Measurements from ENCODE around the gene WNK1.
"Not testable (repeated sequence)": the region's sequence is repeated elsewhere in the genome, so short reads cannot be mapped to it uniquely, and the experiment has no call there.

WNK1 gene

GRCh38 chr12:778615-779014 lies 26.2 kb downstream of the WNK1 start:
- FAIRE-seq (no peak), DNase-seq (ENCODE audit: low spot score) (no peak)

- peak; percentile 51 for DNase-seq (ENCODE audit: low spot score)
- peak; percentile 88 for FAIRE-seq
These were observed 27.7 kb downstream of the WNK1 start for GRCh38 chr12:779745-780734.

- DNase-seq (ENCODE audit: low spot score) (no peak), FAIRE-seq (no peak)
These were observed 28.5 kb downstream of the WNK1 start for GRCh38 chr12:780750-781379.

- DNase-seq (ENCODE audit: low spot score), result no peak
- no peak for FAIRE-seq
These were observed 33.3 kb downstream of the WNK1 start for GRCh38 chr12:785706-786105.

GRCh38 chr12:788288-788687 lies 35.9 kb downstream of the WNK1 start:
- FAIRE-seq, result no peak
- DNase-seq (ENCODE audit: low spot score), result no peak

GRCh38 chr12:788762-789161 lies 36.4 kb downstream of the WNK1 start:
- not testable (repeated sequence) for DNase-seq (ENCODE audit: low spot score); FAIRE-seq

- DNase-seq (ENCODE audit: low spot score), result no peak
- no peak for FAIRE-seq
These were observed 37.6 kb downstream of the WNK1 start for GRCh38 chr12:789852-790563.

- FAIRE-seq (no peak), DNase-seq (ENCODE audit: low spot score) (no peak)
These were observed 38.2 kb downstream of the WNK1 start for GRCh38 chr12:790608-791007.

- no peak for DNase-seq (ENCODE audit: low spot score)
- no peak for FAIRE-seq
These were observed 40.7 kb downstream of the WNK1 start for GRCh38 chr12:793037-793436.

- no peak for FAIRE-seq
These were observed 41.3 kb downstream of the WNK1 start for GRCh38 chr12:793711-794110.

GRCh38 chr12:795305-795704 lies 42.9 kb downstream of the WNK1 start:
- FAIRE-seq (peak; percentile 58), DNase-seq (ENCODE audit: low spot score) (peak; percentile 50)

More at GRCh38 chr12:793711-794110, 41.3 kb downstream of the WNK1 start:
- DNase-seq (ENCODE audit: low spot score), result no peak

GRCh38 chr12:800401-800800 lies 48.0 kb downstream of the WNK1 start:
- FAIRE-seq (peak; percentile 17), DNase-seq (ENCODE audit: low spot score) (no peak)

- FAIRE-seq, result no peak
- DNase-seq (ENCODE audit: low spot score), result no peak
These were observed 50.1 kb downstream of the WNK1 start for GRCh38 chr12:802242-803120.

GRCh38 chr12:805022-805632 lies 52.7 kb downstream of the WNK1 start:
- no peak for DNase-seq (ENCODE audit: low spot score)
- FAIRE-seq, result no peak

- DNase-seq (ENCODE audit: low spot score), result no peak
These were observed 53.9 kb downstream of the WNK1 start for GRCh38 chr12:806200-806791.

GRCh38 chr12:807041-807735 lies 54.8 kb downstream of the WNK1 start:
- no peak for DNase-seq (ENCODE audit: low spot score)
- FAIRE-seq, result no peak

More at GRCh38 chr12:806200-806791, 53.9 kb downstream of the WNK1 start:
- no peak for FAIRE-seq

GRCh38 chr12:810116-810515 lies 57.7 kb downstream of the WNK1 start:
- no peak for FAIRE-seq
- DNase-seq (ENCODE audit: low spot score), result no peak

- FAIRE-seq (no peak), DNase-seq (ENCODE audit: low spot score) (no peak)
These were observed 58.5 kb downstream of the WNK1 start for GRCh38 chr12:810671-811415.

- DNase-seq (ENCODE audit: low spot score) (no peak), FAIRE-seq (no peak)
These were observed 60.6 kb downstream of the WNK1 start for GRCh38 chr12:812950-813349.
